ENCODE measurements around the gene HSD17B4.
"Not testable (repeated sequence)": the region's sequence is repeated elsewhere in the genome, so short reads cannot be mapped to it uniquely, and the experiment has no call there.

Gene HSD17B4

GRCh38 chr5:119452373-119453039 is at the start of gene HSD17B4:
Gene HSD17B4 (plus strand): TSS chr5:119452497. CDS start chr5:119452576, 79 bp downstream.
- peak; percentile 79 to 88 for DNase-seq

- no peak for DNase-seq
Measured at GRCh38 chr5:119402555-119402954, 49.7 kb upstream of the HSD17B4 start.

GRCh38 chr5:119404033-119404432 is 48.3 kb upstream of the HSD17B4 start:
- no peak for DNase-seq

- DNase-seq, result no peak
Measured at GRCh38 chr5:119405419-119405818, 46.9 kb upstream of the HSD17B4 start.

GRCh38 chr5:119406551-119407110 is 45.7 kb upstream of the HSD17B4 start:
- no peak for DNase-seq

GRCh38 chr5:119409235-119409815 is 43.0 kb upstream of the HSD17B4 start:
- DNase-seq, result no peak

- no peak for DNase-seq
Measured at GRCh38 chr5:119410448-119411159, 41.7 kb upstream of the HSD17B4 start.

GRCh38 chr5:119411361-119412278 is 40.7 kb upstream of the HSD17B4 start:
- peak; percentile 64 to 71 for DNase-seq

- no peak for DNase-seq
Measured at GRCh38 chr5:119412279-119413227, 39.7 kb upstream of the HSD17B4 start.

- DNase-seq, result not testable (repeated sequence)
Measured at GRCh38 chr5:119414124-119414734, 38.1 kb upstream of the HSD17B4 start.

GRCh38 chr5:119417891-119418605 is 34.2 kb upstream of the HSD17B4 start:
- DNase-seq, result no peak

GRCh38 chr5:119418606-119419100 is 33.6 kb upstream of the HSD17B4 start:
- no peak for DNase-seq

GRCh38 chr5:119420169-119420568 is 32.1 kb upstream of the HSD17B4 start:
- no peak for DNase-seq

- DNase-seq, result no peak
Measured at GRCh38 chr5:119426057-119426456, 26.2 kb upstream of the HSD17B4 start.

- DNase-seq, result no peak
Measured at GRCh38 chr5:119427060-119427459, 25.2 kb upstream of the HSD17B4 start.

GRCh38 chr5:119427596-119427995 is 24.7 kb upstream of the HSD17B4 start:
- DNase-seq, result not testable (repeated sequence)

- not testable (repeated sequence) for DNase-seq
Measured at GRCh38 chr5:119428166-119428565, 24.1 kb upstream of the HSD17B4 start.

GRCh38 chr5:119428574-119428973 is 23.7 kb upstream of the HSD17B4 start:
- DNase-seq, result not testable (repeated sequence)

- not testable (repeated sequence) for DNase-seq
Measured at GRCh38 chr5:119432674-119433237, 19.5 kb upstream of the HSD17B4 start.

Measured in NCI-H2081 (cell line).